Common myeloid progenitor, CD34-positive (primary cell): ENCODE results near the gene APBB2.

ENCODE experiments used
- CTCF ChIA-PET: fragments of 350-600 bp; sonication (Branson Sonifier 250); formaldehyde crosslinking; loops from one replicate; lab custom pipeline; 2021; ENCODE audit warnings: antibody characterized with exemption; lab: Charles Lee
- POLR2A ChIA-PET: fragments of 350-600 bp; sonication (Branson Sonifier 250); formaldehyde crosslinking; loops from one replicate; lab custom pipeline; 2021; ENCODE audit warnings: antibody characterized with exemption; lab: Charles Lee
- DNase-seq, 3 donors: peaks; one replicate each; pipeline versions ENCODE4 v3.0.0 to v3.0.0-alpha.2; 2013
- H3K27ac ChIP-seq, 2 experiments: 1 replicate in 1 of 2; 2 replicates in 1 of 2; pipeline ENCODE4 v1.7.0; 2013; ENCODE audit warnings: inconsistent platforms in 2 of 2, low read length in 2 of 2, mild to moderate bottlenecking in 2 of 2, low read depth in 1 of 2, moderate library complexity in 1 of 2; ENCODE audit not compliant: severe bottlenecking in 2 of 2, insufficient read depth in 1 of 2, poor library complexity in 1 of 2
- H3K27me3 ChIP-seq, 5 experiments: replicated peaks in 2 of 5; 1 replicate in 3 of 5; 2 replicates in 2 of 5; pipeline versions ENCODE4 v1.6.1 to v1.7.0; 2013; ENCODE audit warnings: low read length in 4 of 5, mild to moderate bottlenecking in 2 of 5, moderate library complexity in 2 of 5, inconsistent platforms in 1 of 5; ENCODE audit not compliant: insufficient read depth in 5 of 5, control insufficient read depth in 4 of 5
- H3K36me3 ChIP-seq, 4 experiments: 1 replicate in 2 of 4; 2 replicates in 2 of 4; pipeline versions ENCODE4 v1.6.1 to v1.7.0; 2013; ENCODE audit warnings: low read length in 3 of 4, control low read depth in 1 of 4, mild to moderate bottlenecking in 1 of 4; ENCODE audit not compliant: control insufficient read depth in 4 of 4, insufficient read depth in 4 of 4
- H3K4me1 ChIP-seq, 4 experiments: 1 replicate in 3 of 4; 2 replicates in 1 of 4; pipeline versions ENCODE4 v1.6.1 to v1.7.1; 2013; ENCODE audit warnings: low read length in 3 of 4, mild to moderate bottlenecking in 3 of 4, control low read depth in 1 of 4, inconsistent platforms in 1 of 4, moderate library complexity in 1 of 4; ENCODE audit not compliant: control insufficient read depth in 4 of 4, insufficient read depth in 4 of 4; ENCODE audit errors: control extremely low read depth in 1 of 4
- H3K4me3 ChIP-seq, 7 experiments: 1 replicate in 4 of 7; 2 replicates in 3 of 7; pipeline versions ENCODE4 v1.5.1 to v1.7.0; 2013; ENCODE audit warnings: mild to moderate bottlenecking in 7 of 7, low read length in 6 of 7, moderate library complexity in 6 of 7, inconsistent platforms in 2 of 7, low read depth in 2 of 7, control low read depth in 1 of 7; ENCODE audit not compliant: insufficient read depth in 4 of 7, control insufficient read depth in 1 of 7; ENCODE audit errors: extremely low read depth in 1 of 7
- H3K9me3 ChIP-seq, 5 experiments: 1 replicate in 4 of 5; 2 replicates in 1 of 5; pipeline versions ENCODE4 v1.6.1 to v1.7.1; 2013; ENCODE audit warnings: low read length in 4 of 5, mild to moderate bottlenecking in 2 of 5, inconsistent platforms in 1 of 5, low read depth in 1 of 5, moderate library complexity in 1 of 5; ENCODE audit not compliant: control insufficient read depth in 4 of 5, insufficient read depth in 2 of 5; ENCODE audit errors: control extremely low read depth in 1 of 5
- WGBS: methylation state at CpG from one replicate; pipeline ENCODE4 v1.1.5; 2013; ENCODE audit not compliant: insufficient coverage; 5-methylcytosine and 5-hydroxymethylcytosine counted together

APBB2 gene

DNA sequence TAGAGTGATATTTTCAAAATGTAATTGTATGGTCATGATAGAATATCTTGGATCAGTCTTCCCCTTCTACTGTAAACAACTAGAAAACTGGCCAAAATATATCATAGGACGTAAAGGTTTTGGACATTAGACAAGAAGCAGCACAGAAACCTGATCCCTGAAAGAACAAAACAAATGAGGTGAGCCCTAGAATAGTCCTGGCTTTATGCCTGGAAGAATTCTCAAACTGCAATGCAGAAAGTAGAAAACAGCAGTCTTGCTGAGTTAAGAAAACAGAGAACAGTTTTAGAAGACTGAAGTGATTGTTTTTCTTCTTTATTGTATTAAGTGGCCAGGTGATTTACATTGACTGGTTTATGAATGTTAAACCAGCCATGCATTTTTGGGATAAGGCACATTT lies 445.1 kb downstream of the APBB2 start:
- ChIA-PET CTCF (no interaction called here), POLR2A (no interaction called here)
- DNase-seq = no peak
- WGBS = no CpG with 5 or more reads among the region's 1 CpG
- Histone ChIP-seq H3K9me3 (no peaks in the 10 kb centered on the region), H3K4me3 (no peak overlapping the region), H3K27ac (no peak overlapping the region), H3K27me3 (no peaks in the 10 kb centered on the region), H3K4me1 (peaks cover 0 to 7% (median 0%) of the 10 kb centered on the region in 4 experiments), H3K36me3 (peaks cover 0 to 3% (median 0%) of the 10 kb centered on the region in 4 experiments)

GRCh38 chr4:40763228-40763716 lies 451.1 kb downstream of the APBB2 start:
- Histone ChIP-seq H3K4me3 (peak overlapping the region in 1 of 7 experiments; percentile 43), H3K27me3 (no peaks in the 10 kb centered on the region), H3K36me3 (peaks cover 0 to 3% (median 0%) of the 10 kb centered on the region in 4 experiments), H3K4me1 (peaks cover 0 to 12% (median 6%) of the 10 kb centered on the region in 4 experiments), H3K9me3 (no peaks in the 10 kb centered on the region), H3K27ac (no peak overlapping the region)
- ChIA-PET CTCF (no interaction called here), POLR2A (no interaction called here)
- WGBS = no CpG with 5 or more reads among the region's 3 CpGs
- DNase-seq = peak; percentile 72 to 93 (median 91)
